H9 (cell line): Measurements from ENCODE around the gene ZNF587. TPM values are rescaled to one million over a fixed set of nuclear protein-coding genes. Genes with fewer than 3 reads are reported as not detected.
A peak's percentile ranks its signal among the peaks of the same experiment; 100 is the strongest.
"Not testable (repeated sequence)": the region's sequence is repeated elsewhere in the genome, so short reads cannot be mapped to it uniquely, and the experiment has no call there.

Experiments
- DNase-seq: peaks from one replicate; pipeline ENCODE4 v3.0.0-alpha.2; 2017
- H2AFZ ChIP-seq: one replicate; pipeline ENCODE4 v1.6.1; 2013; ENCODE audit warnings: mild to moderate bottlenecking, low read length, control low read depth, moderate library complexity
- H2AK5ac ChIP-seq: 2 replicates; pipeline ENCODE4 v1.6.1; 2013; ENCODE audit warnings: low read length, control low read depth, mixed read lengths; ENCODE audit not compliant: insufficient read length
- H2BK120ac ChIP-seq: one replicate; pipeline ENCODE4 v1.6.1; 2013; ENCODE audit warnings: low read depth, mild to moderate bottlenecking, low read length, control low read depth, inconsistent platforms; ENCODE audit not compliant: poor library complexity, severe bottlenecking
- H2BK12ac ChIP-seq: 2 replicates; pipeline ENCODE4 v1.6.1; 2013; ENCODE audit warnings: low read length, control low read depth, mixed read lengths, low read depth; ENCODE audit not compliant: insufficient read length
- H2BK15ac ChIP-seq: 2 replicates; pipeline ENCODE4 v1.6.1; 2013; ENCODE audit warnings: low read depth, low read length, control low read depth
- H2BK20ac ChIP-seq: one replicate; pipeline ENCODE4 v1.6.1; 2013; ENCODE audit warnings: low read depth, mild to moderate bottlenecking, low read length, control low read depth, inconsistent platforms; ENCODE audit not compliant: poor library complexity, severe bottlenecking
- H2BK5ac ChIP-seq: 2 replicates; pipeline ENCODE4 v1.6.1; 2013; ENCODE audit warnings: low read length, control low read depth, mixed read lengths; ENCODE audit not compliant: insufficient read length
- H3K14ac ChIP-seq: 2 replicates; pipeline ENCODE4 v1.6.1; 2013; ENCODE audit warnings: low read length, control low read depth; ENCODE audit not compliant: insufficient read depth
- H3K18ac ChIP-seq: 2 replicates; pipeline ENCODE4 v1.6.1; 2013; ENCODE audit warnings: low read depth, mild to moderate bottlenecking, mixed read lengths, low read length, control low read depth; ENCODE audit not compliant: insufficient read length
- H3K23ac ChIP-seq: 2 replicates; pipeline ENCODE4 v1.6.1; 2013; ENCODE audit warnings: low read length, control low read depth, mixed read lengths, low read depth; ENCODE audit not compliant: insufficient read length
- H3K23me2 ChIP-seq: 2 replicates; pipeline ENCODE4 v1.6.1; 2013; ENCODE audit warnings: low read depth, mild to moderate bottlenecking, mixed read lengths, low read length, control low read depth; ENCODE audit not compliant: insufficient read length, poor library complexity, severe bottlenecking
- H3K27ac ChIP-seq: 2 replicates; pipeline ENCODE4 v1.5.1; 2013; ENCODE audit warnings: low read length, control low read depth, mixed read lengths, low read depth; ENCODE audit not compliant: insufficient read length
- H3K27me3 ChIP-seq: 2 replicates; pipeline ENCODE4 v1.6.1; 2013; ENCODE audit warnings: low read length, control low read depth, inconsistent platforms; ENCODE audit not compliant: insufficient read depth
- H3K4ac ChIP-seq: 2 replicates; pipeline ENCODE4 v1.6.1; 2013; ENCODE audit warnings: low read depth, mild to moderate bottlenecking, control low read depth, inconsistent platforms, low read length, moderate library complexity
- H3K4me1 ChIP-seq: 2 replicates; pipeline ENCODE4 v1.6.1; 2013; ENCODE audit warnings: low read length, control low read depth, inconsistent platforms; ENCODE audit not compliant: insufficient read depth
- H3K4me2 ChIP-seq: 2 replicates; pipeline ENCODE4 v1.6.1; 2013; ENCODE audit warnings: low read length, control low read depth, mixed read lengths; ENCODE audit not compliant: insufficient read length, insufficient read depth
- H3K56ac ChIP-seq: 2 replicates; pipeline ENCODE4 v1.6.1; 2013; ENCODE audit warnings: low read depth, mild to moderate bottlenecking, mixed read lengths, low read length, control low read depth; ENCODE audit not compliant: insufficient read length
- H3K79me1 ChIP-seq: 2 replicates; pipeline ENCODE4 v1.6.1; 2013; ENCODE audit warnings: low read depth, mild to moderate bottlenecking, moderate library complexity, low read length, control low read depth, inconsistent platforms; ENCODE audit not compliant: insufficient read depth, poor library complexity, severe bottlenecking
- H3K79me2 ChIP-seq: 2 replicates; pipeline ENCODE4 v1.6.1; 2013; ENCODE audit warnings: low read length, control low read depth, inconsistent platforms; ENCODE audit not compliant: insufficient read depth
- H3K9ac ChIP-seq: 2 replicates; pipeline ENCODE4 v1.6.1; 2013; ENCODE audit warnings: low read length, control low read depth, mixed read lengths; ENCODE audit not compliant: insufficient read length; ENCODE audit errors: extremely low read depth
- H3K9me3 ChIP-seq: one replicate; pipeline ENCODE4 v1.6.1; 2013; ENCODE audit warnings: low read depth, low read length, inconsistent platforms; ENCODE audit not compliant: control insufficient read depth
- H3T11ph ChIP-seq: one replicate; pipeline ENCODE4 v1.6.1; 2013; ENCODE audit warnings: mild to moderate bottlenecking, low read length, control low read depth, inconsistent platforms
- H4K20me1 ChIP-seq: one replicate; pipeline ENCODE4 v1.6.1; 2013; ENCODE audit not compliant: control insufficient read depth, insufficient read length, insufficient read depth
- H4K5ac ChIP-seq: 2 replicates; pipeline ENCODE4 v1.6.1; 2013; ENCODE audit warnings: low read depth, mild to moderate bottlenecking, mixed read lengths, low read length, control low read depth; ENCODE audit not compliant: insufficient read length
- H4K8ac ChIP-seq: replicated peaks from 2 replicates; pipeline ENCODE4 v1.6.1; 2013; ENCODE audit warnings: low read length, control low read depth, mixed read lengths, low read depth; ENCODE audit not compliant: insufficient read length
- H4K91ac ChIP-seq: 2 replicates; pipeline ENCODE4 v1.6.1; 2013; ENCODE audit warnings: low read depth, mild to moderate bottlenecking, moderate library complexity, mixed read lengths, low read length, control low read depth; ENCODE audit not compliant: insufficient read length
- H3K27ac Mint-ChIP-seq, 3 experiments: 2 replicates in 2 of 3; 3 replicates in 1 of 3; pipeline ENCODE4 v1.8.0; 2020 to 2021; ENCODE audit warnings: mixed read lengths in 3 of 3, mild to moderate bottlenecking in 1 of 3, moderate library complexity in 1 of 3
- H3K27me3 Mint-ChIP-seq: 2 replicates; pipeline ENCODE4 v1.8.0; 2021; ENCODE audit warnings: low read depth, mild to moderate bottlenecking, moderate library complexity, mixed read lengths
- H3K36me3 Mint-ChIP-seq, 3 experiments: 2 replicates in 2 of 3; 3 replicates in 1 of 3; pipeline ENCODE4 v1.8.0; 2020 to 2021; ENCODE audit warnings: low read depth in 3 of 3, mixed read lengths in 3 of 3; ENCODE audit not compliant: insufficient read depth in 1 of 3
- H3K4me1 Mint-ChIP-seq, 2 experiments: 2 replicates each; pipeline ENCODE4 v1.8.0; 2020; ENCODE audit warnings: mixed read lengths in 2 of 2
- H3K4me3 Mint-ChIP-seq, 2 experiments: 2 replicates in 1 of 2; 3 replicates in 1 of 2; pipeline ENCODE4 v1.8.0; 2020 to 2021; ENCODE audit warnings: mild to moderate bottlenecking in 2 of 2, mixed read lengths in 2 of 2, moderate library complexity in 1 of 2
- H3K9me3 Mint-ChIP-seq, 2 experiments: 2 replicates in 1 of 2; 3 replicates in 1 of 2; pipeline ENCODE4 v1.8.0; 2020; ENCODE audit warnings: mild to moderate bottlenecking in 2 of 2, mixed read lengths in 2 of 2, moderate library complexity in 1 of 2
- WGBS: extraction: QIAGEN DNeasy Blood & Tissue Kit; methylation state at CpG from one replicate; pipeline ENCODE4 v1.1.7; 2013; ENCODE audit warnings: missing lambda C conversion rate, low lambda C conversion rate, mixed read lengths; ENCODE audit not compliant: insufficient read length; ENCODE audit errors: extremely low coverage; 5-methylcytosine and 5-hydroxymethylcytosine counted together
- total RNA-seq: library from RNA; stranded (reverse); gene quantifications from 2 replicates; pipeline ENCODE4 v1.2.1, GENCODE V29; 2021

The ZNF587 gene
- total RNA-seq, 1 experiment from 2014 or later, result 40.0 TPM

- H3K4me1 ChIP-seq, H3K9ac ChIP-seq, H3K14ac ChIP-seq, H3K9me3 Mint-ChIP-seq, H3K23ac ChIP-seq, H3K23me2 ChIP-seq, H2BK12ac ChIP-seq, H3K4me3 Mint-ChIP-seq, H3K79me1 ChIP-seq, H3T11ph ChIP-seq, H4K5ac ChIP-seq, H2AK5ac ChIP-seq, H3K27ac ChIP-seq, H2AFZ ChIP-seq, H2BK15ac ChIP-seq, H2BK120ac ChIP-seq, H3K27me3 ChIP-seq, H2BK20ac ChIP-seq, H4K91ac ChIP-seq, H3K4me2 ChIP-seq, H3K56ac ChIP-seq, H4K20me1 ChIP-seq, H2BK5ac ChIP-seq, H4K8ac ChIP-seq, H3K79me2 ChIP-seq, H3K27me3 Mint-ChIP-seq, DNase-seq, H3K18ac ChIP-seq, H3K9me3 ChIP-seq, H3K27ac Mint-ChIP-seq, H3K4ac ChIP-seq: not testable (repeated sequence)
- peaks cover 18 to 20% of the 10 kb centered on the region in 2 experiments for H3K4me1 Mint-ChIP-seq
- no CpG with 5 or more reads among the region's 2 CpGs for WGBS
- H3K36me3 Mint-ChIP-seq, result peaks cover 58 to 61% (median 60%) of the 10 kb centered on the region in 3 experiments
Observed at GRCh38 chr19:57854117-57854516, 4.5 kb downstream of the ZNF587 start.

GRCh38 chr19:57862351-57862750 is 12.7 kb downstream of the ZNF587 start:
- not testable (repeated sequence) for H3K23me2 ChIP-seq, H3K4me2 ChIP-seq, H3K27me3 ChIP-seq, H2BK12ac ChIP-seq, H3K4me3 Mint-ChIP-seq, H3K27ac ChIP-seq, H3K18ac ChIP-seq, H3K14ac ChIP-seq, H2BK120ac ChIP-seq, H3K9me3 Mint-ChIP-seq, H2BK20ac ChIP-seq, H3K79me2 ChIP-seq, DNase-seq, H4K20me1 ChIP-seq, H2AK5ac ChIP-seq, H3K4me1 Mint-ChIP-seq, H4K8ac ChIP-seq, H3K27me3 Mint-ChIP-seq, H3T11ph ChIP-seq, H2AFZ ChIP-seq, H3K56ac ChIP-seq, H3K9me3 ChIP-seq, H3K79me1 ChIP-seq, H4K5ac ChIP-seq, H4K91ac ChIP-seq, H3K4ac ChIP-seq, H3K9ac ChIP-seq, H2BK5ac ChIP-seq, H2BK15ac ChIP-seq, H3K23ac ChIP-seq, H3K4me1 ChIP-seq
- Mint-ChIP-seq H3K36me3 (peaks cover 59 to 89% (median 84%) of the 10 kb centered on the region in 3 experiments), H3K27ac (peak overlapping the region in 2 of 3 experiments; percentile 44 to 85; a peak in 2 of 7 replicates)
- no CpG with 5 or more reads among the region's 3 CpGs for WGBS
